ENCODE measurements around the gene CMC4.

The CMC4 gene

DNA sequence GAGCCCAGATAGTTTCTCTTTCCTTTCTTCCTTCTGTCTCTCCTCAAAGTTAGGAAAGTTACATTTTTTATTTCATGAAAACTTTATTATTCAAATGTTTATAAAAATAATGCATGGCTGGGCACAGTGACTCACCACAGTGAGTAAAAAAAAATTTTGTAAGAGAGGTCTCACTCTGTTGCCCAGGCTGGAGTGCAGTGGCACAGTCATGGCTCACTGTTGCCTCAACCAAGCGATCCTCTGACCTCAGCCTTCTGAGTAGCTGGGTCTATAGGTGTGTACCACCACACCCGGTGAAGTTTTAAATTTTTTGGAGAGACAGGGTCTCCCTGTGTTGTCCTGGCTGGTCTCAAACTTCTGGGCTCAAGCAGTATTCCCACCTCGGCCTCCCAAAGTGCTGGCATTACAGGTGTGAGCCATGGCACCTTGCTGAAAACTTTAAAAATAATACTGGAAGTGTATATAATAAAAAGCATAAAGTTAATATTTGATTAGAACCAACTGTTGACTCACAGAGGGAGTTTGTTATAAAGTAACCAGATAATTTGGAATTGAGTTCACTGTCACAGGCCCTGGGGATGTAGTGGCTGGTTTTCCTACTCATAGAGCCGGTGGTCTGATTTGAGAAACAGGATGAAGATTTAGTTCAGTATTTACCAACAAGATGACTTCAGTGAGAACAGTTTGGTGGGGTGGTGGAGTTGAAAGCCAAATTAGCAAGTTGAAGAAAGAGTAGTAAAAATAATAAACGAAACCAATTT lies 18.0 kb downstream of the CMC4 start:
- no peak overlapping the region for H3K4me3 ChIP-seq (ENCODE audit: low read depth in 1 of 2, low read length in 2 of 2)
- no peak overlapping the region for H3K27ac ChIP-seq (ENCODE audit: low read length)
- peaks cover 0 to 9% of the 10 kb centered on the region in 2 donors for H3K4me1 ChIP-seq (ENCODE audit: control insufficient read depth in 1 of 2, insufficient read depth in 2 of 2, low read length in 2 of 2)
- H3K27me3 ChIP-seq (ENCODE audit: low read depth, low read length) = no peaks in the 10 kb centered on the region
- H3K36me3 ChIP-seq (ENCODE audit: control insufficient read depth in 1 of 2, insufficient read depth in 2 of 2, low read length in 2 of 2) = peaks cover 1 to 6% of the 10 kb centered on the region in 2 donors
- H3K9me3 ChIP-seq (ENCODE audit: control insufficient read depth in 1 of 2, low read length in 2 of 2) = no peaks in the 10 kb centered on the region

- no peaks in the 10 kb centered on the region for H3K9me3 ChIP-seq (ENCODE audit: control insufficient read depth in 1 of 2, low read length in 2 of 2)
- H3K27ac ChIP-seq (ENCODE audit: low read length) = no peak overlapping the region
- no peak overlapping the region for H3K4me3 ChIP-seq (ENCODE audit: low read depth in 1 of 2, low read length in 2 of 2)
- peaks cover 6% of the 10 kb centered on the region in 2 donors for H3K36me3 ChIP-seq (ENCODE audit: control insufficient read depth in 1 of 2, insufficient read depth in 2 of 2, low read length in 2 of 2)
- no peaks in the 10 kb centered on the region for H3K27me3 ChIP-seq (ENCODE audit: low read depth, low read length)
- H3K4me1 ChIP-seq (ENCODE audit: control insufficient read depth in 1 of 2, insufficient read depth in 2 of 2, low read length in 2 of 2) = peaks cover 0 to 4% of the 10 kb centered on the region in 2 donors
Measured at GRCh38 chrX:155048977-155049619, 21.8 kb downstream of the CMC4 start.

DNA sequence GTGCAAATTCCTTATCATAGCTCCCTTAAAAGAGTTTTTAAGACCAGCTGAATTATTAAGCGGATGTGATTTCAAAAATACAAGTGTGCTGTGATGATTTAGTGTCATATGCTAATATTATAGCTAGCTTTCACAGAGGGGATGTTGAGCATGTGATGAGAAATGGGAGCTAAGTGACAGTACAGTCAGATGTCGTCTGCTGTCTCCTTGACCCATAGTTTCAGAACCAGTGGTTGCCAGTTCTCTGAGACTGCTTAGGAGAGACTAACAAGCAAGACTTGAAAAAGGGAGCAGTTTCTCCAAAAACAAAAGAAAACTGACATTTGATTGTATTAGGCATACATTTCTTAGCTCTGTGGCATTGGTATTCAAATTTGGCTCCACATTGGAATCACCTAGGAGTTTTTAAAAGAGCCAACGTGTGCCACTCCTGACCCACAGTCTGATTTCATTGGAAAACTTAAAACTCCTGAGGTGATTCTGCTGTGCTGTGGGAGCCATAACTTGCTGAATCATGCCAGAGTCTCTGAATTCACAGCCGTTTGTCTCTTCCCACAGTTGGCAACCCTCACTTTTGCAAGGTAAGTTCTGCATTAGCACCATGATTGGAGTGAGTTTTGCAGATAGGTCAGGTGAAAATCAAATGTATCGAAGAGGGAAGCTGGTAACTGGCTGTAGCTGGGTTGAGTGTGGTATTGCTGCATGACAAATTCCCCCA lies 24.0 kb downstream of the CMC4 start:
- no peaks in the 10 kb centered on the region for H3K9me3 ChIP-seq (ENCODE audit: control insufficient read depth in 1 of 2, low read length in 2 of 2)
- H3K4me3 ChIP-seq (ENCODE audit: low read depth in 1 of 2, low read length in 2 of 2) = no peak overlapping the region
- H3K27me3 ChIP-seq (ENCODE audit: low read depth, low read length) = no peaks in the 10 kb centered on the region
- H3K36me3 ChIP-seq (ENCODE audit: control insufficient read depth in 1 of 2, insufficient read depth in 2 of 2, low read length in 2 of 2) = peaks cover 6% of the 10 kb centered on the region in 2 donors
- no peak overlapping the region for H3K27ac ChIP-seq (ENCODE audit: low read length)
- H3K4me1 ChIP-seq (ENCODE audit: control insufficient read depth in 1 of 2, insufficient read depth in 2 of 2, low read length in 2 of 2) = peaks cover 0 to 4% of the 10 kb centered on the region in 2 donors

DNA sequence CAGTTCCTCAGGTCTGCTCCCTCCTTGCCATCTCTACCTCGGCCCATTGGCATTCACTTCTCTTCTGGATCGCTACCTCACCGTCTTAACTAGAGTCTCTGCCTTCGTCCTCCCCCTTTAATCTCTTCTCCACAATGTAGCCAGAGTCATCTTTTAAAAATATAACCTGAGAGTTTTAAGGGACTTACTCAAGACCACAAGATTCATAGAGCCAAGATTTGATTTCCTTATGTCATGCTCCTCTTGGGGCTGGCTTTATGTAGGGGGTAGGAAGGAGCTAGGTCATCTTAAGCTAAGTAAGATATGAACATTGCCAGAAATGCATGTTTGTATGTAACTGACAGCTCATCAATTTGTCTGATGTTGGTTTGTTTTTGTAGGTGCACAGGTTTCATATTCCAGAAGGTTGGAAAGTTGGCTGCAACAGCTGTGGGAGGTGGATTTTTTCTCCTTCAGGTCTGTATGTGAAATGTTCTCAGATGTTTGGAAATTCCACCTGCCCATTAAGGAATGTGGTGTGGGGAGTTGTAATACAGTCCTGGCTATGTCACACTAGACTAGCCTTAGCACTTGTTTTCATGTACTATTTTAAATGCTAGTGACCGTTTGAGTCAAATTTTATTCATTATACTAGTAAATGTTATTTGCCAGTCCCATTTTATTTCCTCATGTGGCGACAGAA lies 24.7 kb downstream of the CMC4 start:
- Histone ChIP-seq H3K4me1 (ENCODE audit: control insufficient read depth in 1 of 2, insufficient read depth in 2 of 2, low read length in 2 of 2) (peaks cover 0 to 4% of the 10 kb centered on the region in 2 donors), H3K27ac (ENCODE audit: low read length) (no peak overlapping the region), H3K27me3 (ENCODE audit: low read depth, low read length) (no peaks in the 10 kb centered on the region), H3K4me3 (ENCODE audit: low read depth in 1 of 2, low read length in 2 of 2) (no peak overlapping the region), H3K9me3 (ENCODE audit: control insufficient read depth in 1 of 2, low read length in 2 of 2) (no peaks in the 10 kb centered on the region), H3K36me3 (ENCODE audit: control insufficient read depth in 1 of 2, insufficient read depth in 2 of 2, low read length in 2 of 2) (peaks cover 6% of the 10 kb centered on the region in 2 donors)

DNA sequence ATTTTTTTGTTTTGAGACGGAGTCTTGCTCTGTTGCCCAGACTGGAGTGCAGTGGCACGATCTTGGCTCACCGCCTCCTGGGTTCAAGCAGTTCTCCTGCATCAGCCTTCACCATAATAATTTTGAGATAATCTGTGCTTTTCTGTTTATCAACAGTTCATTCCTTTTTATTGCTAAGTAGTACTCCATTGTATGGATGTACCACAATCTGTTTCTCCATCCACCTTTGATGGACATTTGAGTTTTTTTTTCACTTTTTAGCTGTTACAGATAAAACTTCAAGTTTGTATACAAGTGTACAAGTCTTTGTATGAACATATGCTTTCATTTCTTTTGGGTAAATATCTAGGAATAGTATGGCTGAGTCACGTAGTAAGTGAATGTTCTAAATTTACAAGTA lies 35.2 kb downstream of the CMC4 start:
- peaks cover 5 to 12% of the 10 kb centered on the region in 2 donors for H3K36me3 ChIP-seq (ENCODE audit: control insufficient read depth in 1 of 2, insufficient read depth in 2 of 2, low read length in 2 of 2)
- no peaks in the 10 kb centered on the region for H3K27me3 ChIP-seq (ENCODE audit: low read depth, low read length)
- no peak overlapping the region for H3K27ac ChIP-seq (ENCODE audit: low read length)
- no peak overlapping the region for H3K4me3 ChIP-seq (ENCODE audit: low read depth in 1 of 2, low read length in 2 of 2)
- H3K4me1 ChIP-seq (ENCODE audit: control insufficient read depth in 1 of 2, insufficient read depth in 2 of 2, low read length in 2 of 2) = no peaks in the 10 kb centered on the region
- H3K9me3 ChIP-seq (ENCODE audit: control insufficient read depth in 1 of 2, low read length in 2 of 2) = peaks cover 0 to 2% of the 10 kb centered on the region in 2 donors

DNA sequence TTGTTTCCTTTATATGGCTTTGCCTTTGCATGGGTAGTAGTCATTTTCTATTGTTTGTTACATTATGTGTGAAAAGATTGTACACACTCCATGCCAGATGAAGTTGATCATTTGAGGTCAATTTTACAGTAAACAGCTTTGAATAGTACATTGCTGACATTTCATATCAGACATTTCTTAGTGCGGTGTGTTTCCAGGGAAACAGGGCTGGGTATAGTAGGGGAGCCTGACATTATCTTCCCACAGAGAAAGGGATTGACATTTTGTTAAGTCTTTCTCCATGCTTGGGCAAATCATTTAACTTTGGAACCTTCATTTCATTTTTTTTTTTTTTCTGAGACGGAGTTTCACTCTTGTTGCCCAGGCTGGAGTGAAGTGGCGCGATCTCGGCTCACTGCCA lies 39.3 kb downstream of the CMC4 start:
- no peak overlapping the region for H3K4me3 ChIP-seq (ENCODE audit: low read depth in 1 of 2, low read length in 2 of 2)
- peaks cover 0 to 2% of the 10 kb centered on the region in 2 donors for H3K9me3 ChIP-seq (ENCODE audit: control insufficient read depth in 1 of 2, low read length in 2 of 2)
- H3K36me3 ChIP-seq (ENCODE audit: control insufficient read depth in 1 of 2, insufficient read depth in 2 of 2, low read length in 2 of 2) = peaks cover 9 to 10% of the 10 kb centered on the region in 2 donors
- no peaks in the 10 kb centered on the region for H3K27me3 ChIP-seq (ENCODE audit: low read depth, low read length)
- no peaks in the 10 kb centered on the region for H3K4me1 ChIP-seq (ENCODE audit: control insufficient read depth in 1 of 2, insufficient read depth in 2 of 2, low read length in 2 of 2)
- no peak overlapping the region for H3K27ac ChIP-seq (ENCODE audit: low read length)

DNA sequence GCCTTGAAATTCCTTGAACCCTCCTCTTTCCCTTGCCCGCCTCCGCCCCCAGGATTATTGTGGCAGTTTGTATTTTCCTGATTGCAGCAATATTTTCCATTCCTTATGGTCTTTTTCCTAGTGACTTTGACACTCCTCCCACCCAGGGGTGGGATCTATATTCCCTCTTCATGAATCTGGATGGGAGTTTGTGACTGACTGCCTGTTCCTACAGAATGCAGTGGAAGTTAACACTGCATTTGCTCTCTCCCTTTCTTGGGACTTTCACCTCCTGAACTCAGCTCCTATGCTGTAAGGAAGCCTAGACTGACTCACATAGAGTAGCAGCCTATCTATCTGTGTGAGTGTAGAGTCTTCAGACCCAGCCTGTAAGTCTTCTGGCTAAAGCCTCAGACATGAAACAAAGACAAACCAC lies 42.1 kb downstream of the CMC4 start:
- Histone ChIP-seq H3K27ac (ENCODE audit: low read length) (peak overlapping the region; percentile 99), H3K4me1 (ENCODE audit: control insufficient read depth in 1 of 2, insufficient read depth in 2 of 2, low read length in 2 of 2) (no peaks in the 10 kb centered on the region), H3K9me3 (ENCODE audit: control insufficient read depth in 1 of 2, low read length in 2 of 2) (no peaks in the 10 kb centered on the region), H3K36me3 (ENCODE audit: control insufficient read depth in 1 of 2, insufficient read depth in 2 of 2, low read length in 2 of 2) (peaks cover 0 to 5% of the 10 kb centered on the region in 2 donors), H3K27me3 (ENCODE audit: low read depth, low read length) (no peaks in the 10 kb centered on the region), H3K4me3 (ENCODE audit: low read depth in 1 of 2, low read length in 2 of 2) (no peak overlapping the region)

DNA sequence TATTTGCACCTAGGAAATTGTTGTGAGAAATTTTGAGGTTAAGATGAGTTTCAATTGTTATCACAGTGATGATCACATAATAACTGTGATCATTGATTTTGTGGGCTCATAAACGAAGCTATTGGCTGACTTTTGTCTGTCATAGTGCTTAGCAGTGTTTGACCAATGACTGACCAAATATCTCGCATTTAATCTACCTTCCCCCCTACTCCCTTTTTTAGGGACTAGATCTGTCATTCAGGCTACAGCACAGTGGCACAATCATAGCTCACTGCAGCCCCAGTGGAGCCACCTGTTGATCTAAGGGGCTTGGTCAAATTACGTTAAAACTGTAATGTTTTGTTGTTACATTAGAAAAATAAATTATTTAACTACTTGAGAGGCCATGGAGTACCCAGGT lies 42.8 kb downstream of the CMC4 start:
- H3K27ac ChIP-seq (ENCODE audit: low read length) = peak overlapping the region; percentile 99
- H3K36me3 ChIP-seq (ENCODE audit: control insufficient read depth in 1 of 2, insufficient read depth in 2 of 2, low read length in 2 of 2) = peaks cover 0 to 5% of the 10 kb centered on the region in 2 donors
- peak overlapping the region; percentile 69 to 91 for H3K4me3 ChIP-seq (ENCODE audit: low read depth in 1 of 2, low read length in 2 of 2)
- H3K4me1 ChIP-seq (ENCODE audit: control insufficient read depth in 1 of 2, insufficient read depth in 2 of 2, low read length in 2 of 2) = no peaks in the 10 kb centered on the region
- H3K27me3 ChIP-seq (ENCODE audit: low read depth, low read length) = no peaks in the 10 kb centered on the region
- no peaks in the 10 kb centered on the region for H3K9me3 ChIP-seq (ENCODE audit: control insufficient read depth in 1 of 2, low read length in 2 of 2)

DNA sequence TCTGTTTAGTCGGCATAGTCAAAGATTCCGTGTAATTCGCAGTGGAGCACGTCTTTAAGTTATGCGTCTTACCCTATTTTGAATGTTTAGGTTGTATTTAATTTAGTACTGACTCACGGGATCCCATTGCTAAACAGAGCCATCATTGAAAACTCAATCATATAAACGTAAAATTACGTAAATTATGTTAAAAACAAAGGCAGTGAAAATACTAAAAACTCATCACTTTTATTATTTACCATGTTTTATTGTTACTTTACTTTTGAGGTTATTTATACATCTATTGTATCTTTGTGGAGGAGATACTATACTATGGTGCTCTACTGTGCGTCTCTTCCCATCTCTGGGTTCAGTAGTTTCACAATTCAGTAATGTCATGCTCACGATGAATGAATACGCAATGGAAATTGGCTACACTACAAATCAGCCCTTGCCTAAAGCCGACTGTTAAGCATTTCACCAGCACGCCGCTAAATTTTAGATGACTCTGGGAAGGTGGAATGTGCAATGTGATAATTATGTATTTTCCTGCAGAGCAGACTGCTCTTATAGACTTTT lies 43.3 kb downstream of the CMC4 start:
- Histone ChIP-seq H3K36me3 (ENCODE audit: control insufficient read depth in 1 of 2, insufficient read depth in 2 of 2, low read length in 2 of 2) (peaks cover 0 to 5% of the 10 kb centered on the region in 2 donors), H3K27me3 (ENCODE audit: low read depth, low read length) (no peaks in the 10 kb centered on the region), H3K4me3 (ENCODE audit: low read depth in 1 of 2, low read length in 2 of 2) (peak overlapping the region; percentile 69 to 91), H3K27ac (ENCODE audit: low read length) (peak overlapping the region; percentile 99), H3K9me3 (ENCODE audit: control insufficient read depth in 1 of 2, low read length in 2 of 2) (no peaks in the 10 kb centered on the region), H3K4me1 (ENCODE audit: control insufficient read depth in 1 of 2, insufficient read depth in 2 of 2, low read length in 2 of 2) (no peaks in the 10 kb centered on the region)

DNA sequence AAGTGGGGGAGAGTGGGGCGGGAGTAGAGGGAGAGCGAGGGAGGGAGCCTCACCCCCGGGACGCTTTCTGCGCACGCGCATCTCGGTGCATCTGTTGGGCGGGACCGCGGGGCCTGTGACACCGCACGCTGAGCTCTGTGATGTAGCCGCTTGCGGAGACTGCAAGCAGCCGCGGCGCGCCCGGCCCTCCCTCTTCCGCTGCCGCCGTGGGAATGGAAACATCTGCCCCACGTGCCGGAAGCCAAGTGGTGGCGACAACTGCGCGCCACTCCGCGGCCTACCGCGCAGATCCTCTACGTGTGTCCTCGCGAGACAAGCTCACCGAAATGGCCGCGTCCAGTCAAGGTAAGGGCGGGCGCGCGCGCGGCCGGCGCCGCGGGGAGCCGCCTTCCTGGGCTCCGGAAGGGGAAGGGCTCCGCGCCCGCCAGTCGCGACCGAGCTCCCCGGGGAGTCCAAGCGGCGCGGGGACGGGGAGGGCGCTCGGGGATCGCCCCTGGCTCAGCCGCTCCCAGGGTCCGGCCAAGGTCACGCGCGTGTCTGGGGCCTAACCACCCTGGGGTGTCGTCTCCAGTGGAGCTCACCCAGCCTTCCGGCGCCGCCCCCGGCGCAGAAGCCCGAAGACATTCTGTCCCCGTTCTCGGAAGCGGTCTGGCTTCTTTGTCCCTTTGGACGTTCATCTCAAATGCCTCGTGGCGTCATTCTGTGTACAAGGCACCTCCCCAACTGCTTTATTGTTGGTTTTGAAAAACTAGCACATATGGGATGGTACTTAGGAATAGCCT lies 44.0 kb downstream of the CMC4 start, which contains the start of gene FUNDC2:
Gene FUNDC2, plus strand, starts transcription at position 118 of the 782 bp plus-strand sequence. Its CDS starts 95 bp downstream, at position 213.
- H3K4me3 ChIP-seq (ENCODE audit: low read depth in 1 of 2, low read length in 2 of 2) = peak within 1 kb of the TSS; percentile 69 to 91
- H3K4me1 ChIP-seq (ENCODE audit: control insufficient read depth in 1 of 2, insufficient read depth in 2 of 2, low read length in 2 of 2) = no peaks in the 10 kb centered on the region
- H3K27ac ChIP-seq (ENCODE audit: low read length) = peak within 1 kb of the TSS; percentile 99
- no peaks in the 10 kb centered on the region for H3K27me3 ChIP-seq (ENCODE audit: low read depth, low read length)
- peaks cover 0 to 5% of the 10 kb centered on the region in 2 donors for H3K36me3 ChIP-seq (ENCODE audit: control insufficient read depth in 1 of 2, insufficient read depth in 2 of 2, low read length in 2 of 2)
- no peaks in the 10 kb centered on the region for H3K9me3 ChIP-seq (ENCODE audit: control insufficient read depth in 1 of 2, low read length in 2 of 2)
